MCF 10A (cell line): ENCODE data around the gene LRRC74A. TPM values are rescaled to one million over a fixed set of nuclear protein-coding genes. Genes with fewer than 3 reads are reported as not detected.

Experiments
- BruUV-seq: library from RNA; stranded (reverse); fragments of 400-500 nt; replicated peaks from 2 replicates; lab custom pipeline; 2021; lab: Mats Ljungman, UMichigan
- CTCF ChIA-PET: fragments of 300-600 bp; sonication (Branson Sonifier 250); formaldehyde crosslinking; extraction: SDS; loops from one replicate; lab custom pipeline; 2021; ENCODE audit warnings: antibody characterized with exemption, inconsistent platforms; lab: Yijun Ruan, JAX
- POLR2A ChIA-PET: fragments of 300-600, 350-650 bp; sonication (Branson Sonifier 250); formaldehyde crosslinking; extraction: SDS; loops from one replicate; lab custom pipeline; 2020; ENCODE audit warnings: antibody characterized with exemption, inconsistent platforms; lab: Yijun Ruan, JAX
- DNase-seq: peaks from one replicate; pipeline ENCODE4 v3.0.0-alpha.2; 2018; ENCODE audit not compliant: unreplicated experiment
- H3K27ac Mint-ChIP-seq: one replicate; pipeline ENCODE4 v1.8.0; 2022; ENCODE audit warnings: mild to moderate bottlenecking, low read depth, mixed read lengths; ENCODE audit not compliant: unreplicated experiment
- H3K27me3 Mint-ChIP-seq: one replicate; pipeline ENCODE4 v1.8.0; 2022; ENCODE audit warnings: mixed read lengths; ENCODE audit not compliant: insufficient read depth, unreplicated experiment
- H3K36me3 Mint-ChIP-seq: one replicate; pipeline ENCODE4 v1.8.0; 2022; ENCODE audit warnings: mild to moderate bottlenecking, moderate library complexity, mixed read lengths; ENCODE audit not compliant: insufficient read depth, unreplicated experiment
- H3K4me1 Mint-ChIP-seq: one replicate; pipeline ENCODE4 v1.8.0; 2022; ENCODE audit warnings: mixed read lengths; ENCODE audit not compliant: insufficient read depth, unreplicated experiment
- H3K4me3 Mint-ChIP-seq: one replicate; pipeline ENCODE4 v1.8.0; 2022; ENCODE audit warnings: mild to moderate bottlenecking, moderate library complexity, mixed read lengths; ENCODE audit not compliant: unreplicated experiment
- H3K9me3 Mint-ChIP-seq: one replicate; pipeline ENCODE4 v1.8.0; 2022; ENCODE audit warnings: mixed read lengths; ENCODE audit not compliant: unreplicated experiment
- intact Hi-C: fragments of 100-400 bp; cut with micrococcal nuclease; formaldehyde crosslinking; loops from 2 replicates; pipeline ENCODE4 v1.14.1; 2022
- total RNA-seq: library from RNA; stranded (reverse); gene quantifications from 2 replicates; pipeline ENCODE4 v1.2.3, GENCODE V29; 2022
- TF ChIP-seq, protein P1 (sequence below): fragments of 200-600 bp; IDR thresholded peaks from one replicate; pipeline ENCODE4 v1.8.0; 2022; ENCODE audit warnings: antibody characterized with exemption, mild to moderate bottlenecking; ENCODE audit not compliant: unreplicated experiment

LRRC74A gene
- total RNA-seq, 1 experiment from 2014 or later, result not detected

DNA sequence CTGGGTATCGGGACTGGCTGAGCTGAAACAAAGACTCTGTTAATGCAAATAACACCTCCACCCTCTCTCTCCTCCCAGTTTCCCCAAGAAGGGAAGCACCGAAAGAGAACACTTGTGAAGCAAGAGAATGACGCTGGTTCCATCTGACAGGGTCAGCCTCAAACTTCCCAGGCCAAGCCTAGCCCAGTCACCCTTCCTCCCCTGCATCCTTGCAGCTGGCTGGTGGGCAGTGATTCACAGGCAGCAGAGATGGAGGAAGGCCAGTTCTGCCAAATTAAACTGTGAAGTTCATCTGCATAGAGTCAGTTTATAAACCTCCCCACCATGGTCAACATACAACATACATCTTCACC is 2.8 kb downstream of the LRRC74A start:
- POLR2A ChIA-PET, result no interaction called here
- Mint-ChIP-seq H3K4me1 (no peaks in the 10 kb centered on the region), H3K4me3 (no peak overlapping the region), H3K27ac (no peak overlapping the region), H3K9me3 (no peaks in the 10 kb centered on the region), H3K36me3 (no peaks in the 10 kb centered on the region), H3K27me3 (peaks cover 32% of the 10 kb centered on the region)
- DNase-seq, result peak; percentile 5
- TF ChIP-seq, protein P1, sequence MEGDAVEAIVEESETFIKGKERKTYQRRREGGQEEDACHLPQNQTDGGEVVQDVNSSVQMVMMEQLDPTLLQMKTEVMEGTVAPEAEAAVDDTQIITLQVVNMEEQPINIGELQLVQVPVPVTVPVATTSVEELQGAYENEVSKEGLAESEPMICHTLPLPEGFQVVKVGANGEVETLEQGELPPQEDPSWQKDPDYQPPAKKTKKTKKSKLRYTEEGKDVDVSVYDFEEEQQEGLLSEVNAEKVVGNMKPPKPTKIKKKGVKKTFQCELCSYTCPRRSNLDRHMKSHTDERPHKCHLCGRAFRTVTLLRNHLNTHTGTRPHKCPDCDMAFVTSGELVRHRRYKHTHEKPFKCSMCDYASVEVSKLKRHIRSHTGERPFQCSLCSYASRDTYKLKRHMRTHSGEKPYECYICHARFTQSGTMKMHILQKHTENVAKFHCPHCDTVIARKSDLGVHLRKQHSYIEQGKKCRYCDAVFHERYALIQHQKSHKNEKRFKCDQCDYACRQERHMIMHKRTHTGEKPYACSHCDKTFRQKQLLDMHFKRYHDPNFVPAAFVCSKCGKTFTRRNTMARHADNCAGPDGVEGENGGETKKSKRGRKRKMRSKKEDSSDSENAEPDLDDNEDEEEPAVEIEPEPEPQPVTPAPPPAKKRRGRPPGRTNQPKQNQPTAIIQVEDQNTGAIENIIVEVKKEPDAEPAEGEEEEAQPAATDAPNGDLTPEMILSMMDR, result no peak
- CTCF ChIA-PET, result no interaction called here
- intact Hi-C loops, result no loop called here
- no TSS peak for BruUV-seq

DNA sequence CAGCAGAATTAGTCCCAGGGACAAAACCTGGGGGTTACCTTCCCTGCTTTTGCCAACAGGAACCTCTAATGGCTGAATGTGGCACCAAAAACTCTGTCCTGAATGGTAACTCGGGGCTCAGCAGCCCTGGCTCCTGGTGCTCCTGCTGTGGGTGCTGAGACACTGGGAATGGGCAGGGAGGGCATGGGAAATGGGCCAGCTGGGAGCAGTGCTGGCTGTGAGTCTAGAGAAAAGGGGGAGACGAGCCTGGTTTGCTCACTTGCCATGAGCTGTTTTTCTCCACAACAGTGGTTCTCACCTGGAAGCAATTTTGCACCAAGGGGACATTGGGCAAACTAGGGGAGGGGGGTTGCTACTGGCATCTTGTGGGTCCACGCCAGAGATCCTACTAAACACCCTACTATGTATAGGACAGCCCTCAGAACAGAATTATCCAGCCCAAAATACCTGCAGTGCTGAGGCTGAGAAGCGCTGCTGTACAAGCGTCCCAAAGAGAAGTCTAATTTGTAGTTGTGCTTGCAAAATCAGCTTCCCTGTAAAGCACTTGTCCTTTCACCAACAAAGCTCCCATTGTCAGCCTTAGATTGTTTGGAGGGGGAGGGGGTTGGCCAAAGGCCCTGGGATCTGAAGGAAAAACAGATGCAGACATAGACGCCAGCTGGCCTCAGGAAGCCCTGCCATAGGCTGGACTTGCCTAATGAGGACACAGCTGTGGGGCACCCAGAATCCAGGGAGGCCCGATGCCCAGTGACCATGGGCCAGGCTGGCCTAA is 3.6 kb downstream of the LRRC74A start:
- TF ChIP-seq, protein P1, result no peak
- no peak overlapping the region for H3K27ac Mint-ChIP-seq
- BruUV-seq, result no TSS peak
- H3K9me3 Mint-ChIP-seq, result no peaks in the 10 kb centered on the region
- H3K36me3 Mint-ChIP-seq, result no peaks in the 10 kb centered on the region
- CTCF ChIA-PET, result no interaction called here
- POLR2A ChIA-PET, result interaction anchor here (0.6 kb wide), 1 partner anchor 14 kb away, joined by 3 read pairs; no protein-coding TSS in a partner anchor
- H3K4me1 Mint-ChIP-seq, result no peaks in the 10 kb centered on the region
- H3K27me3 Mint-ChIP-seq, result peaks cover 27% of the 10 kb centered on the region
- no peak for DNase-seq
- H3K4me3 Mint-ChIP-seq, result no peak overlapping the region
- intact Hi-C loops, result no loop called here

DNA sequence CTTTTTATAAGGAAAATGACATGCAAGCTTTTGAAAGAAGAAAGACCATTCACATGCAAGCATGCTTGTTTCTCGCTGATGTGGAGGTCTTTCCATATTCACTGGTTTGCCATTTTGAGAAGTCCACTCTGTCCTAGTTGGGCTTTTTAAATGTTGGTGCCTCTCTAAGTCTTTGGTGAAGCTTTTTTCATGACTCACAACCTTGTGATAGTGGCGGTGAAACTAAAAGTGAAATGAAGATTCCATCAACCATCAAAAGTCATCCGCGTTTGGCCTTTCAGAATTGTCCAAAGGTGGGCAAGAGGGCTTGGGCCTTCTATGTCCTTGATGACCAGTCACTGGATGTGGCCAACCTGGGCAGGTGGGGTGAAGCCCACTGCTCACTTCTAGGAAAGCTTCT is 4.3 kb downstream of the LRRC74A start:
- intact Hi-C loops, result no loop called here
- no peaks in the 10 kb centered on the region for H3K9me3 Mint-ChIP-seq
- BruUV-seq, result no TSS peak
- POLR2A ChIA-PET, result interaction anchor here (0.6 kb wide), 1 partner anchor 15 kb away, joined by 3 read pairs; no protein-coding TSS in a partner anchor
- peaks cover 19% of the 10 kb centered on the region for H3K27me3 Mint-ChIP-seq
- no peak overlapping the region for H3K4me3 Mint-ChIP-seq
- no peak overlapping the region for H3K27ac Mint-ChIP-seq
- TF ChIP-seq, protein P1, result no peak
- H3K4me1 Mint-ChIP-seq, result no peaks in the 10 kb centered on the region
- no peak for DNase-seq
- no peaks in the 10 kb centered on the region for H3K36me3 Mint-ChIP-seq
- CTCF ChIA-PET, result no interaction called here

DNA sequence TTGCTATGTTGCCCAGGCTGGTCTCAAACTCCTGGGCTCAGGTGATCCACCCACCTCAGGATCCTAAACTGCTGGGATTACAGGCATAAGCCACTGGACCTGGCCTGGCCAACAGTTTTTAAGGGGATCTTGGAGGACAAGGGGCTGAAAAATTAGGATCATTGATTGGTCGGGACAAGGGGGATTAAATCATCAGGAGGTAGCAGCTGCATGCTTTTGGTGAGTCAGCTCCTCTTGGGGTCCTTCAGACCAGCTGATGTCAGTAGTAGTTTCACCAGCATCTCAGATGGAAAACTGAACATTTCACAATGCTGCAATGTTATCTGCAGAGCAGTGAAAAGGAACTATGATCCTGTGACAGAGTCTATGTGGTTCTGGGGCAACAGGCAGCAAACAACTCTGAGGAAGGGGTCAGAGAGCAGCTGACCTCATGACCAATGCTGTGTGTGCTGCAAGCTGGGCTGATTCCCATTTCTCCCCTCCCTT is 6.3 kb downstream of the LRRC74A start:
- BruUV-seq, result no TSS peak
- peaks cover 15% of the 10 kb centered on the region for H3K27me3 Mint-ChIP-seq
- H3K4me1 Mint-ChIP-seq, result no peaks in the 10 kb centered on the region
- ChIA-PET POLR2A (no interaction called here), CTCF (interaction anchor here (0.5 to 0.6 kb wide), 2 partner anchors 12 to 15 kb away, joined by 4 to 5 read pairs; no protein-coding TSS in a partner anchor)
- no peaks in the 10 kb centered on the region for H3K9me3 Mint-ChIP-seq
- no peaks in the 10 kb centered on the region for H3K36me3 Mint-ChIP-seq
- TF ChIP-seq, protein P1, result no peak
- no peak overlapping the region for H3K27ac Mint-ChIP-seq
- H3K4me3 Mint-ChIP-seq, result no peak overlapping the region
- intact Hi-C loops, result no loop called here
- no peak for DNase-seq
